ENCODE measurements around the gene NOM1.

DNA sequence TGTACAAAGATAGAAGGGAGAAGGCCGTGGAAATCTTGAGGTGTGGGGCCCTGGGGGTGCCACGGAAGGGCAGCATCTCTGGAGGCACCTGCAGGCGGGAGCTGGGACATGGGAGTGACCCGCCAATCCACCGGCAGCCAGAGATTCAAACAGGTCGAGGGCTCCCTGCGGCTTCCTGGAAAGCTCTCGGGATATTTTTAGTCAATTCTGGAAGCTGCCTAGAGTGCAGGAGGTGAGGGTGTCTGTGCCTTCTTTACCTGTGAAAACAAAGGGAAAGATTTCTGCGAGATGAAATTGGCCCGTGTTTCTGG lies 44.4 kb downstream of the NOM1 start:
- TF ChIP-seq, protein P1, sequence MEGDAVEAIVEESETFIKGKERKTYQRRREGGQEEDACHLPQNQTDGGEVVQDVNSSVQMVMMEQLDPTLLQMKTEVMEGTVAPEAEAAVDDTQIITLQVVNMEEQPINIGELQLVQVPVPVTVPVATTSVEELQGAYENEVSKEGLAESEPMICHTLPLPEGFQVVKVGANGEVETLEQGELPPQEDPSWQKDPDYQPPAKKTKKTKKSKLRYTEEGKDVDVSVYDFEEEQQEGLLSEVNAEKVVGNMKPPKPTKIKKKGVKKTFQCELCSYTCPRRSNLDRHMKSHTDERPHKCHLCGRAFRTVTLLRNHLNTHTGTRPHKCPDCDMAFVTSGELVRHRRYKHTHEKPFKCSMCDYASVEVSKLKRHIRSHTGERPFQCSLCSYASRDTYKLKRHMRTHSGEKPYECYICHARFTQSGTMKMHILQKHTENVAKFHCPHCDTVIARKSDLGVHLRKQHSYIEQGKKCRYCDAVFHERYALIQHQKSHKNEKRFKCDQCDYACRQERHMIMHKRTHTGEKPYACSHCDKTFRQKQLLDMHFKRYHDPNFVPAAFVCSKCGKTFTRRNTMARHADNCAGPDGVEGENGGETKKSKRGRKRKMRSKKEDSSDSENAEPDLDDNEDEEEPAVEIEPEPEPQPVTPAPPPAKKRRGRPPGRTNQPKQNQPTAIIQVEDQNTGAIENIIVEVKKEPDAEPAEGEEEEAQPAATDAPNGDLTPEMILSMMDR (IDR thresholded peaks at IDR 0.05) = no peak
- TF ChIP-seq POLR2A (IDR thresholded peaks at IDR 0.05) = no peak

Measured in uterus (tissue), 2 donors.